PFSK-1 (cell line): ENCODE measurements around the gene FMNL1.

Experiments used
- FOXP2 ChIP-seq: optimal IDR thresholded peaks from 2 replicates; pipeline ENCODE3; 2011; ENCODE audit warnings: borderline replicate concordance, control low read depth, inconsistent platforms; ENCODE audit not compliant: insufficient read depth; ENCODE audit errors: extremely low read length, extremely low read depth
- POLR2AphosphoS5 ChIP-seq: IDR thresholded peaks from 2 replicates; pipeline ENCODE4 v1.6.1; 2012; ENCODE audit warnings: low read depth, mild to moderate bottlenecking, control low read depth, low read length, moderate library complexity
- REST ChIP-seq, 2 experiments: IDR thresholded peaks; 2 replicates each; pipeline versions ENCODE4 v1.6.1 to v1.8.0; 2011 to 2012; ENCODE audit warnings: low read depth in 2 of 2, low read length in 2 of 2, control low read depth in 1 of 2, inconsistent platforms in 1 of 2, mild to moderate bottlenecking in 1 of 2, moderate library complexity in 1 of 2; ENCODE audit not compliant: insufficient read depth in 1 of 2
- TAF1 ChIP-seq: IDR thresholded peaks from 2 replicates; pipeline ENCODE4 v1.6.1; 2012; ENCODE audit warnings: low read length, control low read depth, borderline replicate concordance; ENCODE audit not compliant: insufficient read depth

DNA sequence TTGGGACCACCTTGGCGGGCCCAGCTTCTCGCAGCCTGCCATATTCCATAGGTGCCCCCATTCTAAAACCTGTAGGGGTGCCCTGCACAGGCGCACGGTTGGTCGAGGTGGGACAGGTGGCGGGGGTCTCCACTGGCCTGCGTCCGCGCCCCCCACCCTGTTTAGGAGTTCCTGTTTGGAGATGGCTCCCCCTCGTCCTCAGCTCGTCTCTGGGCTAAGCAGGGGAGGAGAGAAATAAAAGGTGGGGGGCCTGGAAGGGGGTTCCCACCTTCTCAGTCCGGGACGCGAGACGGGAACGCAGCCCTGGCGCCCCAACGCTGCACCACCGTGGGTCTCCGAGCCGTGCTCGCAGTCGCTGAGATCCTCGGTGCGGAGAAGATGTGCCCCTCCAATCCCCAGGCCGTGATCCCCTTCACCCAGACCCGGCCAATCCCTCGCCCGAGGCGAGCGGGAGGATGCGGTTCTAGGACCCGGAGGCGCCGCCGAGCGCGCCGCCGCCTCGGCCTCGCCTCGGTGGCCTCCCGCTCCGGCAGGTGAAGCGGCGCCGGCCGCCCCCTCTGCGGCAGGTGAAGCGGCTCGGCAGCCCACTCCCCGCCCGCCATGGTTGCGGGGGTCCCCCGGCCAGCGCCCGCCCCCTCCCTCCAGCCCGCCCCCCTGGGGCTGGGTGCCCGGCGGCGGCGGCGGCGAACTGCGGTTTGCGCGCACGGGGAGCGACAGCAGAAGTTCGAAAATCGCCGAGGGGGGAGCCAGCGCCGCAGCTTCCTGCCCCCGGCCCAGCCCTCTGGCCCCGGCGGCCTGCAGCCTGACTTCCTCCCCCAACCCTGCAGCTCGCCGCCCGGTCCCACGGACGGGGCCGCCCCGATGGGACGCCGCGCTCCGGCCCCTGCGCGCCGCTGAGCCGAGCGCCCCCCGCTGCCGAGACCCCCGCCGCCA is at the start of gene FMNL1:
- no peak for TF ChIP-seq POLR2AphosphoS5
- no peak for TF ChIP-seq TAF1
- TF ChIP-seq REST (IDR thresholded peaks at IDR 0.05; ENCODE audit: insufficient read depth in 1 of 2, low read depth in 2 of 2, low read length in 2 of 2) = no peak
- TF ChIP-seq FOXP2 = no peak
